Central memory CD8-positive, alpha-beta T cell (primary cell): ENCODE measurements around the gene PRDM11.
"Not testable (repeated sequence)": the region's sequence is repeated elsewhere in the genome, so short reads cannot be mapped to it uniquely, and the experiment has no call there.

Experiments
- ATAC-seq: fragments of 150-1000 bp; cut with Tn5 transposase; replicated peaks from 2 replicates; pipeline ENCODE4 v1.10.0; 2022; ENCODE audit warnings: mild to moderate bottlenecking, moderate FRiP score, moderate number of reproducible peaks; ENCODE audit not compliant: poor library complexity, severe bottlenecking; ENCODE audit errors: extremely low read depth
- DNase-seq, 2 donors: peaks; one replicate each; pipeline ENCODE4 v3.0.0; 2021; ENCODE audit warnings: low spot score in 2 of 2
- H3K27ac Mint-ChIP-seq: one replicate; pipeline ENCODE4 v1.8.0; 2022; ENCODE audit warnings: low read depth, mild to moderate bottlenecking, moderate library complexity, mixed read lengths
- H3K27me3 Mint-ChIP-seq: one replicate; pipeline ENCODE4 v1.8.0; 2022; ENCODE audit warnings: mixed read lengths
- H3K36me3 Mint-ChIP-seq: one replicate; pipeline ENCODE4 v1.8.0; 2022; ENCODE audit warnings: mild to moderate bottlenecking, moderate library complexity, mixed read lengths; ENCODE audit not compliant: insufficient read depth
- H3K4me1 Mint-ChIP-seq: one replicate; pipeline ENCODE4 v1.8.0; 2022; ENCODE audit warnings: mixed read lengths
- H3K4me3 Mint-ChIP-seq: one replicate; pipeline ENCODE4 v1.8.0; 2022; ENCODE audit warnings: mild to moderate bottlenecking, moderate library complexity, mixed read lengths
- H3K9me3 Mint-ChIP-seq: one replicate; pipeline ENCODE4 v1.8.0; 2022; ENCODE audit warnings: mixed read lengths

PRDM11 gene

DNA sequence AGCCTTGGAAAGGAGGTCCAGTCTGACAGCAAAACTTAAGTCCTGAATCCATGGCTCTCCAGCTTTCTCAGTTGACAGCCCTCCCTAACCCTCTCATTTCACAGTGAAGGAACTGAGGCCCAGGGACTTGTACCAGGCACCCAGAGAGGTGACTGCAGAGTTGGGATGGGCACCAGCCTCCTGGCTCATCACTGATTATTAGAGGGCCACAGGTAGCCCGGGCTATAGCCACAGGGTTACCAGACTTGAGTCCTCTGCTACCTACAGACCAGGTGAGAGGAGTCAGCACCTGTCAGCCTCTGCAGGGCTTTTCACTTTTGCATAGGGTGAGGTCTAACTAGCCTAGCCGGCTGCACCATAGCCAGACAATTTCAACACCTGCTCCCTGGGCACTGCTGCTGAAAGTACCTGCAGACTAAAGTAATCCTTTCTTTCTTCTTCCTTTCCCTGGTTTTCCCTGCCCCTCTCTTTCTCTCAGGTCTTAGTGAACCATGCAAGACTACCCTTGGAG lies 102.1 kb downstream of the PRDM11 start:
- no peak for DNase-seq
- no peak overlapping the region for H3K27ac Mint-ChIP-seq
- H3K4me3 Mint-ChIP-seq = no peak overlapping the region
- peaks cover 41% of the 10 kb centered on the region for H3K27me3 Mint-ChIP-seq
- H3K9me3 Mint-ChIP-seq = no peaks in the 10 kb centered on the region
- no peak for ATAC-seq
- no peaks in the 10 kb centered on the region for H3K4me1 Mint-ChIP-seq
- H3K36me3 Mint-ChIP-seq = no peaks in the 10 kb centered on the region

DNA sequence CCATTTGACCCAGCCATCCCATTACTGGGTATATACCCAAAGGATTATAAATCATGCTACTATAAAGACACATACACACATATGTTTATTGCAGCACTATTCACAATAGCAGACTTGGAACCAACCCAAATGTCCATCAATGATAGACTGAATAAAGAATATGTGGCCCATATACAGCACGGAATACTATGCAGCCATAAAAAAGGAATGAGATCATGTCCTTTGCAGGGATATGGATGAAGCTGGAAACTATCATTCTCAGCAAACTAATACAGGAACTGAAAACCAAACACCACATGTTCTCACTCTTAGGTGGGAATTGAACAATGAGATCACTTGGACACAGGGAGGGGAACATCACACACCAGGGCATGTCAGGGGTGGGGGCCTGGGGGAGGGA lies 102.9 kb downstream of the PRDM11 start:
- H3K4me3 Mint-ChIP-seq, H3K27ac Mint-ChIP-seq, H3K36me3 Mint-ChIP-seq, DNase-seq, H3K9me3 Mint-ChIP-seq, ATAC-seq, H3K4me1 Mint-ChIP-seq: not testable (repeated sequence)
- peaks cover 49% of the 10 kb centered on the region for H3K27me3 Mint-ChIP-seq

DNA sequence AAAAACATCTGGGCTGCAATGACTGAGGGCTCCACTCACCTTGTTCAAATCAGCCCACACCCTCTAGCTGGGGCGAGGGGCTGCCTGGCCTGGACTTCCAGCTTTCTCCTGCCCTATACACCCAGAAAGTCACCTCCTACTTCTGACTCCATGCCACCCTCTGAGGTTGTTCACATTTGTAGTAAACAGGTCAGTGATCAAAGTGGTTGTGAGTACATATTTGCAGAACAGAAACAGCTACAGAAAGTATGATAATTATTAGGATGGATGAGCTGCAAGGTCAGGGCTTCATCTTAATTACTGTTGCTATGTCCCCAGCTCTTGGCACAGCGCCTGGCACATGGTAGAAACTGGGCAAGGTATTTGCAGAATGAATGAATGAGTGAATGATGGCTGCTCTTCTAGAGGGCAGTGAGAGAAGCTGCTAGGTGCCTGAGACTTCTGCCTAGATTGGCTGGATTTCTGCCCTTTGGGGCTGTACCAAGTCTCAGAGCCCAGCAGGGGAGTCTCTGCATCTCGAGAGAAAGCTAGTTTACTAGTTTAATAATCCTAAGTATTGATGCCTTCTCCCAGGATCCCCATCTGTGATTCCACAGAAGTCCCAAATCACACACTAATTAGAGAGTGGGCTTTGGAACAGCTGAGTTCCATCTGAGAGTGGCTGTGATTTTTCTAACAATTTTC lies 103.7 kb downstream of the PRDM11 start:
- H3K4me3 Mint-ChIP-seq = no peak overlapping the region
- H3K4me1 Mint-ChIP-seq = no peaks in the 10 kb centered on the region
- H3K9me3 Mint-ChIP-seq = no peaks in the 10 kb centered on the region
- H3K36me3 Mint-ChIP-seq = no peaks in the 10 kb centered on the region
- no peak overlapping the region for H3K27ac Mint-ChIP-seq
- peaks cover 53% of the 10 kb centered on the region for H3K27me3 Mint-ChIP-seq
- DNase-seq (no peak), ATAC-seq (no peak)

DNA sequence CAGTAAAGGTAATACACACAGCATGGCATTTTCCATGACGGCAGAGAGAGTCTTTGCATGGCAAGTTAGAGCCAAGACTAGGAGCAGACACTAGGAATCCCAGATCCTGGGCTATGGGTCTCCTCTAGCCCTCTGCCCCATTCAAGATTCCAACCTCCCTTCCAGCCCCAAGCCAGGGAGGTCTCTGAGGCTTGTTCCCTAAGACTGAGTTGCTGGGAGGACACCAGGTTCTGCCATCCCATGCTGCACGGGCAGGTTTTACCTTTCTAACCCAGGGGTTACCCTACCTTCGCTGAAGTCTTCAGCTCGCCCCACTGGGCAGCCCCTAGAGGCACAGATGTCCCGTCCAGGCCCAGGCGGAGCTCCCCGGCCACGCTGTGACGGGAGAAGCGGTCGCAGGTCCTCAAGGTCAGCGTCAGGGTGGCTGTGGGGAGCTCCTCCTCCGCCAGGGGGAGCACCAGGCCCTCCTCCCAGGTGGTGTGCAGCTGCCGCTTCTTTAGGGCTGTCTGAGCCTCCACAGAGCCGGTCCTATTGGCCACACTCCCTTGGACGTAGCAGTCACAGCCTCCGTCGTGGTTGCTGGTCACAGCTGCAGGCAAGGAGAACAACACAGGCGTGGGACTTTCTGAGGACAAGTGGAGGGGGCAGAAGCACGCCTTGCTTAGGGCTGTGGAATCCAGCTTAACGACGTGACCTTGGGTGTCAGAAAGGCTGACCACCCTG lies 105.9 kb downstream of the PRDM11 start:
- Mint-ChIP-seq H3K4me3 (no peak overlapping the region), H3K27ac (no peak overlapping the region), H3K36me3 (no peaks in the 10 kb centered on the region), H3K9me3 (no peaks in the 10 kb centered on the region), H3K27me3 (peaks cover 64% of the 10 kb centered on the region), H3K4me1 (no peaks in the 10 kb centered on the region)
- no peak for ATAC-seq
- no peak for DNase-seq

DNA sequence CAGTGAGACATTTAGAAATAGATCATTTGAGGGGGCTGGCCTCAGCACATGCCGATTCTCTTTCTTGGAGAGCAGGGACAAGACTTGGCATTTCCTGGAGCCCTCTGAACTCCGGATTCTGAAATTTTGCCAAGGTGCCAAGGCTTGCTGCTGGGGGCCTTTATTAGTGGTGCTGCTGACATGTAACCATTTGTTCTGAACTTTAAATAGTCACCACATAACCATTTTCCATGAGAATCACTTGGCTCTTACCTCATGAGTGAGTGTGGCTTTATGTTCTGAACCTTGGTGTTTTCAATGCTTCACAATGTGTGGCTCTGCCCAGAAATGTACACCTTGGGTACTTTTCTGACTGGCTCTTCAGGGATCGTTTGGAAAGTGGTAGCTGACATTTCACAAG lies 106.4 kb downstream of the PRDM11 start:
- Mint-ChIP-seq H3K4me3 (no peak overlapping the region), H3K4me1 (no peaks in the 10 kb centered on the region), H3K9me3 (no peaks in the 10 kb centered on the region), H3K36me3 (no peaks in the 10 kb centered on the region), H3K27me3 (peaks cover 69% of the 10 kb centered on the region), H3K27ac (no peak overlapping the region)
- DNase-seq = no peak
- no peak for ATAC-seq

DNA sequence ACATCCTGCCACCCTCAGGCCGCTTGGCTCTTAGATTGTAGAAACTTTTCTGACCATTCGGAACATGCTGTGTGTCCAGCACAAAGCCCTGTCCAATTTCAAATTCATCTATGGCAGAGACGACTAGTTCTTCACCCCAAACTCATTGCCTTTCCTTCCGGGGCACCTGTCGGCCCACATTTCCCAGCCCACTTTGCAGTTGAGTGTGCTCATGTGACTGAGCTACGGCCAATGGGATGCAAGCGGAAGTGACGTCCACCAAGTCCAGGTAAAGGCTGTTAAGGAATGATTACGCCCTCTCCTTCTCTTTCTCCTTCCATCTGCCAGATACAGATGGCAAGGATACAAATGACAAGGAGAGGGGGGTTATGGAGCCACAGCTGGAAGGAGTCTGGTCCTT lies 107.2 kb downstream of the PRDM11 start:
- no peak overlapping the region for H3K27ac Mint-ChIP-seq
- H3K9me3 Mint-ChIP-seq = no peaks in the 10 kb centered on the region
- DNase-seq (no peak), ATAC-seq (no peak)
- no peaks in the 10 kb centered on the region for H3K4me1 Mint-ChIP-seq
- H3K27me3 Mint-ChIP-seq = peaks cover 75% of the 10 kb centered on the region
- no peaks in the 10 kb centered on the region for H3K36me3 Mint-ChIP-seq
- no peak overlapping the region for H3K4me3 Mint-ChIP-seq

DNA sequence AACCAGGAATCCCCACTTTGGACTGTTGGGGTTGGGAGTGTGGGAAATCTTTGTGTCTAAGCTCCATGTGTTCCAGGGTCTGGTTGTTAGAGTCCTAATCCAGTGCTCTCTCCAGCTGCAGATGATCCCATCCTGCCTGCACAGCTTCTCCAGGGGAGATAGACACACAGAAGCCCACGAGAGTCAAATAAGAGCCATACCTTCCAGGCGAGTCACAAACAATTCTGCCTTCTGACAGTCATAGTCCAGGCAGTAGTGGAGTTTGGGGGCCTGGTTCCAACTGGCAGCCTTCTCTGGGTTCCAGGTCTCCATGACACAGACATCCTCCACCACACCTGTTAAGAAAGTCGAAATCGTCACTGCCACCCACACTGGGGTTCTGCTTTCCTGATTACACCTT lies 107.6 kb downstream of the PRDM11 start:
- Mint-ChIP-seq H3K27ac (no peak overlapping the region), H3K27me3 (peaks cover 76% of the 10 kb centered on the region), H3K4me3 (no peak overlapping the region), H3K4me1 (no peaks in the 10 kb centered on the region), H3K36me3 (no peaks in the 10 kb centered on the region), H3K9me3 (no peaks in the 10 kb centered on the region)
- DNase-seq (no peak), ATAC-seq (no peak)

DNA sequence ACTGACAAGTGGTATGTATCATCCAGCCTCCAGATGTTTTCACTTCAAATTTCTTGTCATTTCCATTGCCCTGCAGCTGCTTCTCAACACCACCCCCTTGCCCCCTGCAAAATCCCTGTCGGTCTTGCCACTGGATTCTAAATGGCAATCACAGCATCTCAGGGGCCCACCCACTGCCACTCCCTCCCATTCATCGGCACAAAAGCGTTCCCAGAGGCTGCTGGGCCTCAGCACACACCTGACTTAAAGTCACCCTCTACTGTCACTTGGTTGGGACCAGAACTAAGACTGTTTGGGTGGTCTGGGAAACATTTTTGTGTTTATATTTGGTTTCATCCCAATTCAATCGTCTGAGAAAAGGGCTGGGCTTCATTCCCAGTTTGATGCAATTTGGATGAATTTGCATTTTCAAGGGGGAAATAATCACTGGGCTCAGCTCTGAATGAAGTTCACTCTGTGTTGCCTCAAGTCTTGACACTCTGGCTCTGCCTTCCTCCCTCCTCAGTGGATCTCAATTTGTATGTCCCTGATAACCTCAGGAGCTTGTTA lies 112.6 kb downstream of the PRDM11 start:
- Mint-ChIP-seq H3K4me3 (no peak overlapping the region), H3K27me3 (peaks cover 93% of the 10 kb centered on the region), H3K4me1 (no peaks in the 10 kb centered on the region), H3K27ac (no peak overlapping the region), H3K9me3 (no peaks in the 10 kb centered on the region), H3K36me3 (no peaks in the 10 kb centered on the region)
- ATAC-seq (no peak), DNase-seq (no peak)

DNA sequence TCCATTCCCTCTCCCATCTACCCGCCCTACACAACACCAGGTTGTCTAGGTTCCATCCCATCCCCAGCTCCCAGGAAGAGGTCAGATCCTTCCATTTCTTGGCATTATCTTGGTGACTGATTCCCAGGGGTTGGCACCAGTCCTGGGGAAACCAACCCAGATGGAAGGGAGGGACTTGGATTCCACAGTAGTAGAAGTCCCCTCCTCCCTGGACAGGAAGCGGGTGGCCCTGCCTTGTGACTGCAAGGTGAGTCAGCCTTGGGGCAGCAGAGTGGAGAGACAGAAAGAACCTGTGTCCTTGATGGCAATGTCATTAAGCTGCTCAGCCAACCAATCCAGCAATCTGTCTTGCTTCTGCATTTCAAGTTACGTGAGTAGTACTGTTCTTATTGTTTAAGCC lies 113.2 kb downstream of the PRDM11 start:
- H3K27me3 Mint-ChIP-seq = peaks cover 93% of the 10 kb centered on the region

DNA sequence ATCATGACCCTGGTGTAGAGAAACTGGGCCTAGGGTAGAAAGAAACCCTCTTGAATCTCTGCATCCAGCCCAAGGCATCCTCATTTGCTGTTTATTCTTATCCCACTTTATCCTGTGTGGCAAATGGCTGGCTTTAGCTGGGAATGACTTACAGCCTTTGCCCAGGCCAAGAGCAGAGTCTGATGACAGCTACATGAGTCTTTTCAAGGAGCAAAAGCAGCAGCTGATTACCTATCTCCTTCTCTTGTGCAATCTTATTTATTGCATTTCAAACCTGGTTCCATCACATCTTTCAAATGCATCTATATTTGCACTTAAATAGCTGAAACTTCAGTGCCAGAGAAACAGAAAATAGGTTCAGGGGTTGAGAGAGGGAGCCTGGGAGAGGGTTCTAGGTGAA lies 113.6 kb downstream of the PRDM11 start:
- Mint-ChIP-seq H3K27me3 (peaks cover 96% of the 10 kb centered on the region), H3K27ac (no peak overlapping the region), H3K4me1 (no peaks in the 10 kb centered on the region), H3K4me3 (no peak overlapping the region), H3K9me3 (no peaks in the 10 kb centered on the region), H3K36me3 (no peaks in the 10 kb centered on the region)
- DNase-seq (no peak), ATAC-seq (no peak)

More for the DNA sequence above, 113.2 kb downstream of the PRDM11 start:
- ATAC-seq = no peak
- Mint-ChIP-seq H3K9me3 (no peaks in the 10 kb centered on the region), H3K27ac (no peak overlapping the region), H3K4me1 (no peaks in the 10 kb centered on the region), H3K4me3 (no peak overlapping the region), H3K36me3 (no peaks in the 10 kb centered on the region)
- no peak for DNase-seq

DNA sequence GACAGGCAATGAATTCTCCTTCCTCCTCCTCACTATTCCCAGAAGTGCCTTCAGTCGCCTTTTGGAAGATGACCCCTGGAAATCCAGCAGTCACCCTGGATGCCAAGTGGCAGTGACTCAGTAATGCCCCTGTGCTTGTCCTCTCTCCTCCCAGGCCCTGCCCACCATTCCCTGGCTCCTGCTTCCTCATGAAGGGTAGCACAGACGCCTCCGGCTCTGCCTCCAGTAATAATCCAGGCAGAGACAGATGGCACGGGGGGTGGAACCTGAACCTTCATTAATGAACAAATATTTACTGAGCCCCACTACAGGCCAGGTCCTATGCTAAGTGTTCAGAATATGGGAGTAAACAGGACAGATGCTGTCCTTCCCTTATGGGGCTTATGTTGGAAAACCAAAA lies 116.5 kb downstream of the PRDM11 start:
- Mint-ChIP-seq H3K4me1 (no peaks in the 10 kb centered on the region), H3K27me3 (peaks cover 89% of the 10 kb centered on the region), H3K36me3 (no peaks in the 10 kb centered on the region), H3K27ac (no peak overlapping the region), H3K4me3 (no peak overlapping the region), H3K9me3 (no peaks in the 10 kb centered on the region)
- DNase-seq = no peak
- ATAC-seq = no peak

DNA sequence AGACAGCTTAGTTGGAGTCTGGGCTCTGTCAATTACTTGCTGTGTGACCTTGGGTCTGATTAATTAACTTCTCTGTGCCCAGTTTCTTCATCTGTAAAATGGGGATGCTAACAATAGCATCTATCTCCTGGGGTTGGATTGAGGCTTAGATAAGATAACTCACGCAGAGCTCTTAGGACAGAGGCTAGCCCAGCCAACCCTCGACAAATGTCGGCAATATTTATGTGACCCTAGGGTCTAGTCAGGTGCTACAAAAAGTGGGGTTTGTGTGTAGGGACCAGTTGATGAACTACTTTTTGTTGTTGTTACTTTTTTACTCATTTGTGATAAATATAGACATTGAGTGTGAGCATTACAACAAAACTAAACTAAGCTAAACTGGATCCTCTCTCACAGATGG lies 117.3 kb downstream of the PRDM11 start:
- H3K36me3 Mint-ChIP-seq = no peaks in the 10 kb centered on the region
- peaks cover 90% of the 10 kb centered on the region for H3K27me3 Mint-ChIP-seq
- no peaks in the 10 kb centered on the region for H3K4me1 Mint-ChIP-seq

More for the DNA sequence above, 117.3 kb downstream of the PRDM11 start:
- no peak for ATAC-seq
- DNase-seq = no peak
- Mint-ChIP-seq H3K4me3 (no peak overlapping the region), H3K27ac (no peak overlapping the region), H3K9me3 (no peaks in the 10 kb centered on the region)
